Hematopoietic multipotent progenitor cell treated with erythropoietin and hydrocortisone succinate and interleukin-3 and kit ligand, for 6 days (in vitro differentiated cells): ENCODE measurements around the gene SNRPD2.
"Not testable (repeated sequence)": the region's sequence is repeated elsewhere in the genome, so short reads cannot be mapped to it uniquely, and the experiment has no call there.

ENCODE experiments used
- DNase-seq: peaks from one replicate; pipeline ENCODE4 v3.0.0-alpha.2; 2015

SNRPD2 gene

DNA sequence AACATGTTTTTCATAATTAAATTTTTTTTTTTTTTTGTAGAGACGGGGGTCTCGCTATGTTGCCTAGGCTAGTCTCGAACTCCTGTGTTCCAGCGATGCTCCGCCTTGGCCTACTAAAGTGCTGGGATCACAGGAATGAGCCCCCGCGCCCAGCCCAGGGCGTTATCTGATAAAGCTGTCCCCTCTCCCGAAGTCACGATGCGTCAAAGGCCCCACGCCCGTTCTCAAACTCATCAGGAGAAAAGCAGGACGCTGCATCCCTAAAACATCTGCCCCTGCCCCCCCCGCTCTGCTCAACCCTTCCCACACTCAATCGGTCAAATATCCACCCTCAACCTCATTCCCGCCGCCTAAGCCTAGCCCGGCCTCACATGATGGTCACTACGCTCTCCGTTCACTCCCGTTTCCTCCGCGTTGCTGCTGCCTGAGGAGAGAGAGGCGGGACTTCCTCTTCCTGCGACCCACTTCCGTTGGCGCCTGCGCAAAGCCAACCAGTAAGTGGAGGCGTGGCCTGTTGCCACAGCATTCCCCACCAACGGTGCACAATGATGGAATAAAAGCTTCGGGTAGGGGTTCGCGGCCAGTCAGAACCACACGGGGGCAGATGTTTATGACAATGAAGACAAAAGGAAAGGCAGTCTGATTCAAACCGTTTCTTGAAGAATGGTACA, at the start of gene SNRPD2:
Gene SNRPD2 (minus strand): TSS at position 438 of the 671 bp plus-strand sequence. CDS start 65 bp downstream, at position 373.
- DNase-seq, result peak; percentile 98

DNA sequence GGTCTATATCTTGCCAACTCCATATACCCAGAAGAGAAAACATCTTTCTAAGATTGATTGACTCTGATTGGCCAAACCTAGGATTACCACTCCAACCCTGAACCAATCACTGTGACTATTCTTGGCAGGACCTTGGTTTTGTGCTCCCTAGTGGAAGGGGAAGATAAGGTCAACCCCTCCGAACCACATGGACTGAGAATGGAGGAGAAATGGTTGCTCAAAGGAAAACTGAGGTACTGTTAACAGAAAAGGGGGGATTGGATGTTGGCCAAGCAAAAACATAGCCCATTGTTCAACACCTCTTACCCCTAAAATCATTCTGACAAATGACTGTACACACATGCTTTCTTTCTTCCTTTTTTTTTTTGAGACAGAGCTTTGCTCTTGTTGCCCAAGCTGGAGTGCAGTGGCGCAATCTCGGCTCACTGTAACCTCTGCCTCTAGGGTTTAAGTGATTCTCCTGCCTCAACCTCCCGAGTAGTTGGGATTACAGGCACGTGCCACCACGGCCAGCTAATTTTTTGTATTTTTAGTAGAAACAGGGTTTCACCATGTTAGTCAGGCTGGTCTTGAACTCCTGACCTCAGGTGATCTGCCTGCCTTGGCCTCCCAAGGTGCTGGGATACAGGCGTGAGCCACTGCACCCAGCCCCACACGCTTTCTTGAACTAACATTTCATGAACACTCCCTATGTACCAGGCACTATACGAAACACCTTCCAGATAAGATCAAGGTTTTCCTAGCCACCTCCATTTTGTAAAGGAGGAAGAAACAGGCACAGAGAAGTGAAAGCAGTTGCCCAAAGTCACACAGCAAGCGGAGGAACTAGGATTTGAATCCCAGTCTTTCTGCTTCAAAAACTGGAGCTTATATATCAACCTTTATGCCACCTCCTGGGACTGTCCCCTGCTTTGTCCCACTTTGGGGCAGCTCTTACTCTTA, 48.0 kb upstream of the SNRPD2 start:
- peak; percentile 62 for DNase-seq

DNA sequence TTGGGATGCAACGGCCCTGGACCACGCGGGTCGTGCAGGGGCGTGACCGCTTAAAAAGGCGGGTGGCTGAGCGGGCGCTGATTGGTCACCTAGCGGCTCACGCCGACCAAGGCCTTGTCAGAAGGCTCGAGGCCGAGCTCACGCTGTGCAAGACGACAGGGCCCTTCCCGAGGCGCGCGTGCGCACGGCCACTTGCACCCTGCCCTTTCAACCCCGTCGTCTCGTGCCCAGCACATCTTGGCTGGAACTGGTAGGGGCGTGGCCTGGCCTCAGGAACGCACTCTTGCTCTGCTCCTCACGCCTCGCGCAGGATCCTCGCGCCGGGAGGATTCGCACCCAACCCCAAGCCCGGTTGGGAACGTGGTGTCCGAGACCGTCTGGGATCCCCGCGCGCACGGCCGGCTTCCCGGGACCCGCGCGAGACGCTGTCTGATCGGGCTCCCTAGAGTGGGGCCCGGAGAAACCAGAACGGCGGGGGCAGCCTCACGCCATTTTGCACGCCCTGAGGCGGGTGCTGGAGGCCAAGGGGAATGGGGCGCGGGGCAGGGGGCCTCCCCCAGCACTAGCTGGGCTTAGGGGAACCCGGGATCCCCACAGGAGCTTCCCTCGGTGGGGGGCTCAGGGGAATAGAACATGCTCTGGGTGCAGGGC, 41.5 kb upstream of the SNRPD2 start, which contains the start of gene MEIOSIN:
Gene MEIOSIN (plus strand): TSS at position 280 of the 651 bp plus-strand sequence. CDS start 1,938 bp downstream, outside the sequence.
- DNase-seq, result no peak

DNA sequence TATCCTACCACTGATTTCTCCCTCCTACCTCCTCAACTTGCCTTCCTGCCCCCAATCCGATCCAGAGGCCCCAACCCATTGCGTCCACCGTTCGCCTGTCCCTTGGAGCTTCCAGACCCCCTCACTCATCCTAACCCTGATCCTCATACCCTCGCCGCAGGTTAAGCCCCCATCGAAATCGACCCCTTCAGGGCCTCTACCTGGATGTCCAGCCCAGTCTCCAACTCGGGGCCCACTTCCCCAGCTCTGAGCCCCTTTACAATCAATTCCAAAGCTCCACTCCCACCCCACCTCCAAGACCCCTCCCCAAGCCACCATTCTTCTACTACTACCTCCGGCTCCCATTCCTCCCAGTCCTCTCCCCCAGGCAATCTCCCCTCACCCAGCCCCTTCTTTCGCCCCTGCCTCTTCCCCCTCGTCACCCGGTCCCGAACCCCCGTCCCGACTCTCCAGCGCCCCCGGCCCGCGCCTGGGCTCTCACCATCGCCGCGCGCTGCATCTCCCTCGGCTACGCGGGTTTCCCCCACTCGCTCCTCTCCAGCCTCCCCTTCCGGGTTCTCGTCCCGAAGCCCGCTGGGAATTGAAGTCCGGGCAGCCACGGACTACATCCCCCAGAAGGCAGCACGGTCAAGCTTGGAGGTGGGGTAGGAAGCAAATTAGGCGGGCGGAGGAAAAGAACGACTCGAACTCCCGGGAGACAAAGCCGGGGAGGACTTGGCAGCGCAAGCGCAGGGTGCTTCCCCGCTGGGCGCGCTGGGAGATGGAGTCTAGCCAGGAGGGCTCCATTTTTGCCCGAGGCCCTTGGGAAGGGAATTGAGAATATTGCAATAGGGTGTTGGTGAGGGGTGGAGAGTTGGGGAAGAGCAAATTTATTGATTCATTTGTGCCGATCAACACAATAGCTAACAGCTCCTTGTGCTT, 38.9 kb upstream of the SNRPD2 start, which contains the start of gene FBXO46:
Gene FBXO46 (minus strand): TSS at position 529 of the 921 bp plus-strand sequence. CDS start 17,401 bp downstream, outside the sequence.
- DNase-seq, result peak; percentile 98

DNA sequence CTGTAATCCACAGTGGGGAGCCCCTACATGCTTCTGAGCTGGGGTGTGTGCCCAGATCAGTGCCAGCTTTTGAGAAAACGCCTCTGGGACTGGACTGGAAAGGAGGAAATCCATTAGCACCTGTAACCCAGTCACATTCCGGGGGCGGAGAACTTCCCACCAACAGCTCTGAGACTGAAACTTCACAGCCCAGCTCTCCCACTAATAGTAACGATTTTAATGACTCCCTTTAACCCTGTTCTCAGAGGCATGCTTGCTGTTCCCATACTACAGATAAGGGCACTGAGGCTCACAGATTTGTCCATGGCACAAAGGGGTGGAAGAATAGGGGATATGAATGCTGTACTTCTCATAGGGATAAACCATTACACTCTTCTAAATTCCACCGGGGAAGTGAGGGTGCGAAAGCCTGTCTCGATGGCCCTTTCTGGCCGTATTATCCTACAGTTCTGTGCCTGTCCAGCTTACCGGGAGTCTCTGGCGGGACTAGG, 38.1 kb upstream of the SNRPD2 start:
- peak; percentile 28 for DNase-seq

DNA sequence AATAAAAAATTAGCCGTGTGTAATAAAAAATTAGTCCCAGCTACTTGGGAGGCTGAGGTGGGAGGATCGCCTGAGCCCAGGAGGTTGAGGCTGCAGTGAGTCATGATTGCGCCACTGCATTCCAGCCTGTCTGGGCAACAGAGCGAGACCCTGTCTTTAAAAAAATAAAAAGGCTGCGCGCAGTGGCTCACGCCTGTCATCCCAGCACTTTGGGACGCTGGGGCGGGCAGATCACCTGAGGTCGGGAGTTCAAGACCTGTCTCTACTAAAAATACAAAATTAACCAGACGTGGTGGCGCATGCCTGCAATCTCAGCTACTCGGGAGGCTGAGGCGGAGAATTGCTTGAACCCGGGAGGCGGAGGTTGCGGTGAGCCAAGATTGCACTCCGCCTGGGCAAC, 36.9 kb upstream of the SNRPD2 start:
- not testable (repeated sequence) for DNase-seq

DNA sequence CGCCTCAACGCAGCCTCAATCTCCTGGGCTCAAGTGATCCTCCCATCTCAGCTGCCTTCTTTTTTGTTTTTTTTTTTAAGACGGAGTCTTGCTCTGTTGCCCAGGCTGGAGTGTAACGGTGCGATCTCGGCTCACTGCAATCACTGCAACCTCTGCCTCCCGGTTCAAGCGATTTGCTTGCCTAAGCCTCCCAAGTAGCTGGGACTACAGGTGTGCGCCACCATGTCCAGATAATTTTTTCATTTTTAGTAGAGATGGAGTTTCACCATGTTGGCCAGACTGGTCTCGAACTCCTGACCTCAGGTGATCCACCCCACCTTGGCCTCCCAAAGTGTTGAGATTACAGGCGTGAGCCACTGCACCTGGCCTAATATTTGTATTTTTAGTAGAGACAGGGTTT, 28.3 kb upstream of the SNRPD2 start:
- not testable (repeated sequence) for DNase-seq

DNA sequence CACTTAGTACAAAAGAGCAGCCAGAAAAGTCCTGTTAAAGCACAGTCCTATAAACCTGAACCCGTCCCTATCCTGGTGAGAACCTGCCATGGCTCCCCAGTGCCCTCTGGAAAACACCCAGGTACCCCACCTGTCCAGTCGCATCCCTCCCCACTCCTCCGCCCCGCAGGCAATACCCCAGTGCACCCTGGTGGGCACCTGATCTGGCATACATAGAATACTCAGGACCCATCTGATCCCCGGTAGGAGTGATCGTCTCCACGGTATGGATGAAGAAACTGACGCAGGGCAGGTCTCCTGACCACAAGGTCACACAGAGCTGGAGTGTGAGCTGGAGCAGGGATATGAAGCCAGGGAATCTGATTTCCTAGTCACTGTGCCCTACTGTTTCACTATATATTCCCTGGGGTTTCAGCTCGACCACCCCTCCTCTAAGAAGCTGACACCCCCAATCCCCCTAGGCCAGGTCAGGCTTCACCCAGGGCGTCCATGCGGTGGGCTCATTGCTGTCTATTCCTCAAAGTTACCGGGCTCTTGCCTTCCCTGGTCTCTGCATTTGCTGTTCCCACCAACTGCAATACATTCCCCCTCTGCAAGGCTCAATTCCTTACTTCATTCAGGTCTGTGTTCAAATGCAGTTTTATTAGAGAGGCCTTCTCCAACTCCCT, 26.4 kb upstream of the SNRPD2 start:
- DNase-seq, result no peak

DNA sequence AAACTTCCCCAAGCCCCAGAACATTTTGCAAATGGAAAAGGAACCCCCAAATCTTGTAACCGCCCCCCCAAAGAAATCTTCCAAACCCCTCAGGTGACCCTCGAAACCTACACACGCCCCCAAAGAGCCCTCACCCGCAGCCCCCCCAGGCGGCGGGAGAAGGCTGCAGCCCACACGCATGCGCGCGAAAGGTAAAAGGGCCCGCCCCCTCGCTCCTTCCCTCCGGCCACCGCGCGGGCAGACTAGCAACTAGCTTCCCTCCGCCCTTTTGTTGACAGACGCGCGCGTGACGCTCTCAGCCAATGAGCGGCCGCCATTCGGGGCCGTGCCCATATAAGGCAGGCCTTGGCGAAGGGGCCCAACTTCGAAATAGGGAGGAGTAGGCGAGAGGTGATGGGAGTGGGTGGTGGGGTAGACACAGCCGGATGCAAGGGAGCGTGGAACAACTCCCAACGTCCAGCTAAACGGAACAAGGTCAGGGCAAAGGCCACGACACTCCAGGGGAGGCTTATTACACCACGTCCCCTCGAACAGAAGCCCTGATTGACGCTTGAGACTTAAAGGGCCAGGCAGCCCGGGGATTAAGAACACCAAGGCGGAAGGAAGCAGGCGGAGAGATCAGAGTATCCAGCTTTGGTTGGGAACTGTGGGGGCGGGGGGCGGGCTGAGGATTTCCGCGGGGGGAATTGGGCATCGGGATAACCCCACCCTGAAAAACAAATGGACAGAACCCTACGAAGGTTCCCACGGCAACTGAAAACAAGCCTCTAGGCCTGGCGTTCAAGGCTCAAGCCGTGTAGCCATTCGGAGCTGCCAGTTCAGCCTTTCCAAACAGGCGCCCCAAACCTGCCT, 25.6 kb upstream of the SNRPD2 start:
- peak; percentile 99 for DNase-seq

DNA sequence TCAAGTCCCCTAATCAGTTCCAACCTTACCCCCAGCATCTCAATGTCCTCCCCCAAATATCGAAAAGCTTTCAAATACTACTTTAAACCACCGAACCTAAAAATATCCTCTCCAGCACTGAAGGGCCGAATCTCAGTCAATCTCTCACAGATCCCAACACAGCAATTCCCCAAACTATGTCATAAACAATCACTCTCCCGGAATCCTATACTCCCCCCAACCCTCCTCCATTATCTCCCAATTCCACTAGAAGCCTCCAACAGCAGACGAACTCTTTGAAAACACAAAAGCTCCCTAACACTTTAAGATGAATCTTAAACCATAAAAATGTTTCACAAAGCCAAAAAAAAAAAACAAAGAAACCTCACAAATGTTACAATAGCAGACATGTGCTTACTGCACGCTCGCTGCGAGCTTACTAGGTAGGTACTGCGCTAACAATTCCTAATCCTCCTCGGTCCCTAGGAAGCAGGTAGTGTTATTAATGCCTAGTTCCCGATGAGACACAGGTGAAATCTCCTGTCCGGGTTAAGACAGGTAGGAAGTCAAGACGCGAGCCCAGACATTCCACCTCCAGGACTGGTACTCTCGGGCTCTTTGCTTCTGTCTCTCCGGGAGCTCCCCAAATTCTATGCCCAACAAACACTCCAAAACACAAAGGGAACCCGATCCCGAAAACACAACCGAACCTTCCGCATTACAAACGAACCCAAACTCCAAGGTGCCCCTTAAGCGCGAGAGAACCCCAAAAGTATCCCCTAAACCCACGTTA, 24.8 kb upstream of the SNRPD2 start:
- DNase-seq, result peak; percentile 32

DNA sequence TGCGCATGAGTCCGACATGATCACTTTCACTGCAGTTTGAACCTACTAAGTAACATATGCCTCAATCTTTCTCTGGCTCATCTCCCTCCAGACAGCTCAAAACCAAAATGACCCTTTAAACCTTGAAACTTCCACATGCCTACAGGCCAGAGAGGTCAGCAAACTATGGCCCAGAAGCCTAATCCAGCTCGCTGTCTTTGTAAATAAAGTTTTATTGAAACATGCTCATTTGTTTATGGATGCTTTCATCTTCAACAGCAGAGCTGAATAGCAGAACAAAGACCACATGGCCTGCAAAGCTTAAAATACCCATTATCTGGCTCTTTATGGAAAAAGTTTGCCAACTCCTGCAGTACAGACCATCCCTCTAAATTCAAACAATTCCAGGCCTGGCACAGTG, 23.4 kb upstream of the SNRPD2 start:
- no peak for DNase-seq

DNA sequence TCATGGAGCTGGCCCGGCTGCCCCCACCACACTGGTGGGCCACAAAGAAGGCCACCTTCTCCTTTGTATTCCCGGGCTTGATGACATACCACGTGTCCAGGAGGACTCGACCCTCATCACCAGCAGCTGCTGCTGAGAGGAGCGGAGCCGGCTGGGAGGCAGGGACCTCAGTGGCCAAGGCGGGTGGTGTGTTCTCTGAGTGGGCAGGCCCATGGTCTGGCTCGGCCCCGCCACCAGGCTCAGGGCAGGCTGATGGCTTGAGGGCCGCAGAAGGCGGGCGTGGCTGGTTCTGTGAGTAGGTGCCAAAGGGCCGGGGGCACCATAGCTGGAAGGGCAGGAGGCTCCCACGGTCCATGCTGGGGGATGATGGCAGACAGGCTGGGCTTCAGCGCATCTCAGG, 21.4 kb upstream of the SNRPD2 start:
- DNase-seq, result no peak

DNA sequence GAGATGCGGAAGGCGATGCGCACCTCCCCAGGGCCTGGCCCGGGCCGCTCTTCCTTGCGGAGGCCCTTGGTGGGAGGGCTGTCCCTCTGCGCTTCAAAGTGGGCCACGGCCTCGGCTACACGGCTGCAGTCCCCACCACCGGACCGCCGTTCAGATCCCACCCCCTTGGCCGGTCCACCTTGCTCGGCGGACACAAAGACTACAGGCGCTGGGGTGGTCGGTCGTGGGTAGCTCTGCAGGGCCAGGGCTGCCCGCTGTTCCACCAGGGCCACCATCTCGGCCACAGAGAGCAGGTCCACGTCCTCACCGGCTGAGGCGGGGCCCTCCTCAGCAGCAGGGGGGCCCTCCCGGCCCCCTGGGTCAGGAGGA, 20.9 kb upstream of the SNRPD2 start:
- DNase-seq, result no peak

DNA sequence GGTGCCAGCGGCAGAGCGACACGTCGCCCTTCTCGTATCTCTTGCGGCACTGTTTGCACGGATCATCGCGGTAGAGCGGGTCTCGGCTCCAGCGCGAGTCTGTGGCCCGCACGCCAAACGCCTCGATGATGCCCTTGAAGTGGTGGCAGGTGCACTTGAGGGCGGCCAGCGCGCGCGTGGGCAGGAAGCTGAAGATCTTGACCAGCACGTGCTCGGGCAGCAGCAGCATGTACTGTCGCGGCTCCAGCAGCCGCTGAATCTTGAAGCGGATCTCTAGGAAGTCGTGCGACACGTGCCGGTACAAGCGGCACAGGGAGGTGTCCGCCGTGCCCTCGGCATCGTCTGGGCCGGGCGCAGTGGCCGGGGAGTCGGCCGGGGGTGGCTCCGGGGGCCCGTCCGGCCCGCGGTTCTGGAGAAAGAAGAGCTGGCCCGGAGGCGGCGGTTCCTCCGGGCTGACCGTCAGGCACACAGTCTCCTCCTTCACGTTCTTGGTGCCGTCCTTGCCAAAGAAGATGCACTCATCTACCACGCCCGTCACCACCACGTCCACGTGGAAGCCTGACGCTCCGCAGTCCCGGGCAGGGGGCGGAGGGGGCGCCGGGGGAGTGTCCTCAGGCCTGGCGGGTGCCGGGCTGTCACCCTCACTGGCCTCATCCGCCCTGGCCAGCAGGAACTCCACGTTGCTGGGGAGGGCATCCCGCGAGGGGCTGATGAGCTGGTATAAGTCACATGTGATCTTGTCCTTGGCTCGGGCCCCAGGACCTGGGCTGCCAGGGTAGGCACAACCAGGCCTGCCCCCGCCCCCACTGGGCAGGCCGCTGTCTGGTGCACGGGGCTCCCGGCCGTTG, 20.3 kb upstream of the SNRPD2 start:
- DNase-seq, result no peak

DNA sequence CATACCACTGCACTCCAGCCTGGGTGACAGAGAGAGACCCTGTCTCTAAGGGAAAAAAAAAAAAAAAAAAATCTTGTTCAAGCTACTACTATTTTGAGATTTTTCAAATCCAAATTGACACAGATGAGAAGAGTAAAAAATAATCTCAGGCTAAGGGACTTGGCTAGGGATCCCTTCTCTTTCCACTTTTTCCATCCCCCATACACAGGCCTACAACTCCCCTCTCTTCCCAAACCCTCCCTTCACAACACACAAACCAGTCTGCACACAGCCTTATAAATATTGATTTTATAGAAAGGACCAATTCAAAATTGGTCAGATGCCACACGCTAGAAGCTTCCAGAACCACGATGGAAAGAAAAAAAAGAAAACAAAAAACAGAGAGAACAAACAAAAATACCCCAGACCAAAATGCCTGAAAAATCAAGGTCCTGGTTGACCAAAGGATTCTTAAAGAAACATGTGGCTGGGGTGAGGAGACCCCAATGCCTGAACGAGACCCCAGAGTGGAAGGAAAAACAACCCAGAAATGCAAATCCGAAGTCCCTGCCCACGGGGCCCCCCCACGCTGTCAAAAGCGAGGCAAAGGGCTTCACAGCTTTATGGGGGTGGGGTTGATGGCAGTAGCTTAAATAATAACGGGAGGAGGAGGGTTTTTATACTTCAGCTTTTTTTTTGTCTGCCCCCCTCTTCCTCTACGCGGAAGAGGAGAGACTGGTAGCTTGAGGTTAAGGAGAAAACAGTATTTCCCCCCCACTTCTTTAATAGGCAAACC, 18.8 kb upstream of the SNRPD2 start:
- DNase-seq, result no peak

DNA sequence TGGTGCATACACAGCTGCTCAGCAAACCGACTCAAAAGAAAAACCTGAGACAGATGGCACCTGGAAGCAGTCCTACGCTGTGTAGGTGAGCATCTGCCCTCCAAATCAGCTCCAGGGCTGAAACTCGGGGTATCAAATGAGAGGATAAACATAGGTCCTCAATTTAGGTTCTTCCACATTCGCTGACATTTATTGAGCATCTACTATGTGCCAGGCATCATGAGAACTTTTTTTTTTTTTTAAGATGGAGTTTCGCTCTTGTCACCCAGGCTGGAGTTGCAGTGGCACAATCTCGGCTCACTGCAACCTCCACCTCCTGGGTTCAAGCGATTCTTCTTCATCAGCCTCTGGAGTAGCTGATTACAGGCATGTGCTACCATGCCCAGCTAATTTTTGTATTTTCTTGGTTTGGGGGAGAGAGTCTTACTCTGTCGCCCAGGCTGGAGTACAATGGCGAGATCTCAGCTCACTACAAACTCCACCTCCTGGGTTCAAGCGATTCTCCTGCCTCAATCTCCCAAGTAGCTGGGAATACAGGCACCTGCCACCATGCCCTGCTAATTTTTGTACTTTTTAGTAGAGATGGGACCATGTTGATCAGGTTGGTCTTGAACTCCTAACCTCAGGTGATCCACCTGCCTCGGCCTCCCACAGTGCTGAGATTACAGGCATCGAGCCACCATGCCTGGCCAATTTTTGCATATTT, 14.1 kb upstream of the SNRPD2 start:
- DNase-seq, result no peak

DNA sequence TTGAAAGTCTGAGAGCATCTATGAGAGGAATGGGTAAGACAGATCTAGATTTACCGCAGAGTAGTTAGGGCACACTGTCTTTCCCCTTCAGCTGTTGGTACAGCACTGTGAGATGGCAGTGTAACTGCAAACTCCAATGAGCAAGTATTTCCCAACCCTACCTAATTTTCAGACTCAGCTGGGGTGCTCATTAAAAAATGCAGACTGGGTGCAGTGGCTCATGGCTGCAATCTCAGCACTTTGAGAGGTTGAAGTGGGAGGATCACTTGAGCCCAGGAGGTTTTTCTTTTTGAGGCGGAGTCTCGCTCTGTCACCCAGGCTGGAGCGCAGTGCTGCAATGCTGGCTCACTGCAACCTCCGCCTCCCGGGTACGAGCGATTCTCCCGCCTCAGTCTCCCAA, 13.4 kb upstream of the SNRPD2 start:
- no peak for DNase-seq
